HG02678 (cell line): ENCODE data around the gene SOHLH1.
"Not testable (repeated sequence)": the region's sequence is repeated elsewhere in the genome, so short reads cannot be mapped to it uniquely, and the experiment has no call there.

Source experiments
- ATAC-seq: cut with Tn5 transposase; IDR thresholded peaks from one replicate; pipeline ENCODE4 v1.9.1; 2021; ENCODE audit warnings: mild to moderate bottlenecking, moderate library complexity; ENCODE audit not compliant: unreplicated experiment

Gene SOHLH1

GRCh38 chr9:135681161-135681560 is 18.1 kb downstream of the SOHLH1 start:
- ATAC-seq, result no peak

- no peak for ATAC-seq
Measured at GRCh38 chr9:135680056-135680455, 19.2 kb downstream of the SOHLH1 start.

GRCh38 chr9:135678236-135679017 is 20.9 kb downstream of the SOHLH1 start:
- ATAC-seq, result no peak

- ATAC-seq, result no peak
Measured at GRCh38 chr9:135677641-135678168, 21.6 kb downstream of the SOHLH1 start.

- ATAC-seq, result no peak
Measured at GRCh38 chr9:135676891-135677290, 22.4 kb downstream of the SOHLH1 start.

GRCh38 chr9:135674977-135675376 is 24.3 kb downstream of the SOHLH1 start:
- no peak for ATAC-seq

GRCh38 chr9:135673941-135674340 is 25.3 kb downstream of the SOHLH1 start:
- no peak for ATAC-seq

GRCh38 chr9:135672786-135673185 is 26.5 kb downstream of the SOHLH1 start:
- not testable (repeated sequence) for ATAC-seq

- no peak for ATAC-seq
Measured at GRCh38 chr9:135671591-135672041, 27.7 kb downstream of the SOHLH1 start.

- ATAC-seq, result no peak
Measured at GRCh38 chr9:135670721-135671590, 28.3 kb downstream of the SOHLH1 start.

GRCh38 chr9:135669616-135670285 is 29.5 kb downstream of the SOHLH1 start:
- no peak for ATAC-seq

- not testable (repeated sequence) for ATAC-seq
Measured at GRCh38 chr9:135669018-135669417, 30.3 kb downstream of the SOHLH1 start.

GRCh38 chr9:135667463-135668001 is 31.7 kb downstream of the SOHLH1 start:
- no peak for ATAC-seq

- ATAC-seq, result no peak
Measured at GRCh38 chr9:135666534-135667462, 32.5 kb downstream of the SOHLH1 start.

- ATAC-seq, result no peak
Measured at GRCh38 chr9:135665795-135666189, 33.5 kb downstream of the SOHLH1 start.

GRCh38 chr9:135664801-135665794 is 34.2 kb downstream of the SOHLH1 start:
- ATAC-seq, result no peak

GRCh38 chr9:135664266-135664665 is 35.0 kb downstream of the SOHLH1 start:
- no peak for ATAC-seq

GRCh38 chr9:135663857-135664256 is 35.4 kb downstream of the SOHLH1 start:
- no peak for ATAC-seq

- no peak for ATAC-seq
Measured at GRCh38 chr9:135663451-135663770, 35.9 kb downstream of the SOHLH1 start.
